Measurements from ENCODE around the gene FEN1.

FEN1 gene, protein sequence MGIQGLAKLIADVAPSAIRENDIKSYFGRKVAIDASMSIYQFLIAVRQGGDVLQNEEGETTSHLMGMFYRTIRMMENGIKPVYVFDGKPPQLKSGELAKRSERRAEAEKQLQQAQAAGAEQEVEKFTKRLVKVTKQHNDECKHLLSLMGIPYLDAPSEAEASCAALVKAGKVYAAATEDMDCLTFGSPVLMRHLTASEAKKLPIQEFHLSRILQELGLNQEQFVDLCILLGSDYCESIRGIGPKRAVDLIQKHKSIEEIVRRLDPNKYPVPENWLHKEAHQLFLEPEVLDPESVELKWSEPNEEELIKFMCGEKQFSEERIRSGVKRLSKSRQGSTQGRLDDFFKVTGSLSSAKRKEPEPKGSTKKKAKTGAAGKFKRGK

DNA sequence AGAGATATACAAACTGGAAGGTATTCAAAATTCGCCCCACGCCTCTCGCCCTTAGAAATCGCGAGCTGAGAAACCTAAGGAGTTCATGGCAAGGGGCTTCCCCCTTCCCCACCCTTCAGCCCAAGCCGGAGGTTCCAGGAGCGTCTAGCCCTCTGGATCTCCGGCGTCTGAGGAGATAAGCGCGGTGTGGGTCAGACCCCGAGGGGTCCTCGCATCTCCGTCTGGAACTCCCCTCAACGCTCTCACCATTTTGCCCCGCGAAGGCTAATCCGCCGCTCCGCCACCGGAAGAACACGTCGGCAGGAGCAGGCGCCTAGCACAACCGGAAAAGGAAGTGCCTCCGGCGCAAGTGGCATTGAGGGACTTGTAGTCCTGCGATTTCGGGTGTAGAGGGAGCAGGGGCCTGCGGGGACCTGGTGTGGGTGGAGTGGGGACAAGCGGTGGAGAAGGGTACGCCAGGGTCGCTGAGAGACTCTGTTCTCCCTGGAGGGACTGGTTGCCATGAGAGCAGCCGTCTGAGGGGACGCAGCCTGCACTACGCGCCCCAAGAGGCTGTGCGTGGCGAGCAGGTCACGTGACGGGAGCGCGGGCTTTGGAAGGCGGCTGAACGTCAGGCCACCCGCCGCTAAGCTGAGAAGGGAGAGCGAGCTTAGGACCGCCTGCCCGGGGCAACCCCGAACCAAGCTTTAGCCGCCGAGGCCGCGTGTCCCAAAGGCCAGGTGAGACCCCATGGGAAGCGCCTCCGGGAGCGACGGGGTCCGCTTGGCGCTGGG, at the start of gene FEN1, which contains the start of gene TMEM258:
Gene FEN1 (plus strand): TSS at position 602 of the 773 bp plus-strand sequence. CDS start 2,451 bp downstream, outside the sequence.
Gene TMEM258 (minus strand): TSS at position 290 of the 773 bp plus-strand sequence. CDS start 41 bp downstream, at position 249.
- intact Hi-C loops (cut with DNase I): loop anchor here (1.0 to 10.0 kb wide), 2 partner anchors 43 to 152 kb away; no protein-coding TSS in a partner anchor
- DNase-seq: peak; percentile 88 to 97 (median 94)

DNA sequence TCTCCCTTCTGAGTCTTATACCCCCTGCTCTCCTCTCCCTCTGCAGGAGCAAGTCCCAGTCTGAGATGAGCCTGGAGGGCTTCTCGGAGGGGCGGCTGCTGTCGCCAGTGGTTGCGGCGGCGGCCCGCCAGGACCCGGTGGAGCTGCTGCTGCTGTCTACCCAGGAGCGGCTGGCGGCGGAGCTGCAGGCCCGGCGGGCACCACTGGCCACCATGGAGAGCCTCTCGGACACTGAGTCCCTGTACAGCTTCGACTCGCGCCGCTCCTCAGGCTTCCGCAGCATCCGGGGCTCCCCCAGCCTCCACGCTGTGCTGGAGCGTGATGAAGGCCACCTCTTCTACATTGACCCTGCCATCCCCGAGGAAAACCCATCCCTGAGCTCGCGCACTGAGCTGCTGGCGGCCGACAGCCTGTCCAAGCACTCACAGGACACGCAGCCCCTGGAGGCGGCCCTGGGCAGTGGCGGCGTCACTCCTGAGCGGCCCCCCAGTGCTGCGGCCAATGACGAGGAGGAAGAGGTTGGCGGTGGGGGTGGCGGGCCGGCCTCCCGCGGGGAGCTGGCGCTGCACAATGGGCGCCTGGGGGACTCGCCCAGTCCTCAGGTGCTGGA, 49.1 kb upstream of the FEN1 start:
- no peak for DNase-seq
- intact Hi-C loops (cut with DNase I): no loop called here

DNA sequence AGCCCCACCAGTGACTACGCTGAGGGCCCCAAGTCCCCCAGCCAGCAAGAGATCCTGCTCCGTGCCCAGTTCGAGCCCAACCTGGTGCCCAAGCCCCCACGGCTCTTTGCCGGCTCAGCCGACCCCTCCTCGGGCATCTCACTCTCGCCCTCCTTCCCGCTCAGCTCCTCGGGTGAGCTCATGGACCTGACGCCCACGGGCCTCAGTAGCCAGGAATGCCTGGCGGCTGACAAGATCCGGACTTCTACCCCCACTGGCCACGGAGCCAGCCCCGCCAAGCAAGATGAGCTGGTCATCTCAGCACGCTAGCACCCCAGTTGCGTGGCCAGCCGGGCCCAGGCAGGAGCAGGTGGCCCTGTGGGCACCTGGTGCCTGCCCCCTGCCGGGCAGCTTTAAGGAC, 48.5 kb upstream of the FEN1 start:
- intact Hi-C loops (cut with DNase I): no loop called here
- no peak for DNase-seq

DNA sequence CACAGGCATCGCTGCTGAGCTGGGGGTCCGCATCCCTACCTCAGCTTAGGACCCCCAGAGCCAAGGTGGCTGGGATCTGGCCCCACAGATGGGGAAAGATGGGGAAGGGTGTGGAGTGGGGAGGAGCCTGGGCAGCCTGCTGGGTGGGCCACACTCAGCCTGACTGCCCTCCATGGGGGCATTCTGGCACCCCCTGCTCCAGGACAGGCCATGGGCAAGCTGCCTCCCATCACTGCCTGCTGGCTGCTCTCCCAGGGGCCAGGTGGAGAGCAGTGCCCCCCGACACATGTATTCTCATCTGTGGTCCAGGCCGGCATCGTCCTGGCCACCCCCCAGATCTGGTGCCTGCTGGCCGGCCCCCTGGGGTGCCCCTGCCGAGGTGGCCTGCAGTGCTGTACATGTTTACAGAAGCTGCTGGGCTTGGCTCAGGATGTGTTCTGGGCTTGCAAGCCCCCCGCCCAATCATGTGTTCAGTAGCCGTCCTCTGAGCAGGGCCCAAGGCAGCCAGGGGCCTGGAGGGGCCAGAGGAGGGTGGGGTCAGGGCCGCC, 48.0 kb upstream of the FEN1 start:
- intact Hi-C loops (cut with DNase I): loop anchor here (5.0 kb wide), 1 partner anchor 363 kb away; no protein-coding TSS in a partner anchor

DNA sequence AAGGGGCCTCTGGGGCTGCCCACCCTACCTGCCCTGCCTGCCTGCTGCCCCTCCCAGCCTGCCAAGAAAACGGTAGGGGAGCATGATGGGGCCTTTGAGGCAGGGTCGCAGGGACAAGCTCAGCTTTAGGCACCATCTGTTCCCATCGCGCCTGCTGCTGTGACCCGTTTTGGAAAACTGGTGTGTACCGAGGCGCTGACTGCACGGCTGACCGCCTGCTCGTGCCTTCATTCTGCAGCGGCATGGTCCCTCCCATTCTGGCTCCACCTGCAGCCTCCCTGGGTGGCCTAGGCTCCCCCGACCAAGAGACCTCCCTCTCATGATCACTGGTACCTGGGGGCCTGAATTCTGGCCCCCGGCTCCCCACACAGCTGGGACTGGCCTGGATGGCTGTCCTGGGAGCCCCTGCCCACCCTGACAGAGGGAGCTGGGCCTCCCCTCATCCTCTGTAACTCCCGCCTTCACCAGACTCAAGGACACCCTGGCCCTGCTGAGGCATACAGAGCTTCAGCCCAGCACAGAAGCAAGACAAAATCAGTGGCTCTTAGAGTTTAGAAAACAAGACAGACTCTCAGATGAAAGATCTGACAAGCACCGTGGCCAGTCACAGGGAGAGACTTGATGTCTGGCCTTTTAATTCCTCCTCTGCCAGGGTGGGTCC, 46.8 kb upstream of the FEN1 start:
- no peak for DNase-seq
- intact Hi-C loops (cut with DNase I): loop anchor here (5.0 kb wide), 1 partner anchor 361 kb away; no protein-coding TSS in a partner anchor

More for the DNA sequence above, 48.0 kb upstream of the FEN1 start:
- no peak for DNase-seq

DNA sequence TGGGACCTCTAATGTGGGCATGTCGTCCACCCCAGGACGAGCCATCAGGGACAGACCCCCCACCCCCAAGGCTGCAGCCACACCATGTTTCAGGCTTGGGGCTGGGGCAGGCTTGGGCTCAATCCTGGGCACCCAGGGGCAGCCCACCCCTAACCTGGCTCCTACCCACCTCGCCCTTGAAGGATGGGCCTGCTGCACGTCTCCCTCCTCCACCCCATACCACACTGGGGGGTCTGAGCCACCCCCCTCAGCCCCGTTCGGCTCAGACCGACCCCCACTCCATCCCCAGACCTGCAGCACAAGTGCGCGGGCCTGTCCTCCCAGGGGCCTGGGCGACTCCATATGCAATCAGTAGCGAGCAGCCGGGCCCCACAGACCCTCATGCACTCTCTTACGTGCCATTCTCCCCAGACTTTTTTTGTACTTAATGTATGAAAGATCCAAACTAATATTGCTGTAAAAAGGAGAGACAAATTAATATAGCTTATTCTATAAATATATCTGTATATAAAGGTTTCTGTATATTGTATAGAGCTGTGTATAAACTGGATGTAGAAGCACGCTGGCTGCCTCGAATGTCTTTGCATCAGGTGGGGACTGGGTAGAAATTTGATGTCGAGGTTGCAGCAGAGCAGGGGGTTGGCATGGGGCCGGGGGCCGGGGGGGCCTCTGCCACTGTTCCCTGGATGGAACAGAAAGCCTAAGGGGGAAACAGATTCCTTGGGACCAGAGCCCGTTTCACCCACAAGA, 46.1 kb upstream of the FEN1 start:
- no peak for DNase-seq
- intact Hi-C loops (cut with DNase I): loop anchor here (5.0 kb wide), 1 partner anchor 361 kb away; no protein-coding TSS in a partner anchor

DNA sequence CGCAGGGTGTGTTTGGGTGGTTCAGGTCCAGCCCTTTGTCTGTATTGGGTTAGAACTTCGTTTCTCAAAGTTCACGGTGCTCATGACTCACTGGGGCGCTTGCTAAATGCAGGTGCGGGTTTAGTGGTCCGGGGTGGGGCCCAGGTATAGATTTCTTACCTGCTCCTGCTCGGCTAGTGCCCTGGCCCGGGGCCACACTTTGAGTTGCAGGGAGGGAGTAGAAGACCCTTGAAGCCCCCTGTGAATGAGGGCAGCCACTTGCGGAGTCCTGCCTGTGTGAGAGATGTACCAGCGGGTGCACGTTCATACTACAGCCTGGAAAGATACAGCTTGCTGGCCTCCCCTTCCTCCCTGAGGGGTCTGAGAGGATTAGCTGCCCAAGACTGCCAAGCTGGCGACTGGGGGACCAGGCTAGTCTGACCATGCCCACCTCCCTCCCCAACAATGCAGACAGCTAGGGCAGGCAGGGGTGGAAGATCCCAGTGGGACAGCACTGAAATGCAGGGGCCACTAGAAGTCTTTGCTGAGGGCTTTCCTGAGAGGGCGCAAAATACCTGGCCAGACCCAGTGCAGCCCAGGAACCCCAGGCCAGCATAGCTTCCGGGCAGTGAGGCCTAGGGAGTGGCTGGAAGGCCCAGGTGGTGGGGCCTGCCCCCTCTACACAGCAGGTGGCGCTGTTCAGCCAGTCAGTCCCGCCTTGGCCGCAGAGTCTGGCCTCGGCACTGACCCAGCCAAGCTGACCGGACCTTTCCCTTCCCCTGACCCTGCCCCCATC, 45.3 kb upstream of the FEN1 start:
- peak; percentile 73 to 97 (median 90) for DNase-seq
- intact Hi-C loops (cut with DNase I): loop anchor here (5.0 kb wide), 1 partner anchor 360 kb away; no protein-coding TSS in a partner anchor

DNA sequence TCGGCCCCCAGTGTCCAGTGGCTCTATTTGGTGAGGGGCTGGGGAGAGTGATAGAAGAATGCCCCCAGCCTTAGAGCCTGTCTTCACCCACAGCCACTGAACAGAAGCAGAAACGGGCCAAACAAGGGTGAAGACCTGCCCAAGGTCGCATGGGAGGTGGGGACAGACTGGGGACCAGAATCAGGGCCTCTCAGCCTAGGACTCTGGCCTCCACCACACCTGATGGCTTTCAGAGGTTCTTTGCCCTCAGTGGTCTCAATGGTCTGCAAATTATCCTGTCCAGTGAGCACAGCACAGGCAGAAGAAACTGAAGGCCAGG, 44.8 kb upstream of the FEN1 start:
- DNase-seq: no peak
- intact Hi-C loops (cut with DNase I): loop anchor here (5.0 kb wide), 1 partner anchor 359 kb away; no protein-coding TSS in a partner anchor

DNA sequence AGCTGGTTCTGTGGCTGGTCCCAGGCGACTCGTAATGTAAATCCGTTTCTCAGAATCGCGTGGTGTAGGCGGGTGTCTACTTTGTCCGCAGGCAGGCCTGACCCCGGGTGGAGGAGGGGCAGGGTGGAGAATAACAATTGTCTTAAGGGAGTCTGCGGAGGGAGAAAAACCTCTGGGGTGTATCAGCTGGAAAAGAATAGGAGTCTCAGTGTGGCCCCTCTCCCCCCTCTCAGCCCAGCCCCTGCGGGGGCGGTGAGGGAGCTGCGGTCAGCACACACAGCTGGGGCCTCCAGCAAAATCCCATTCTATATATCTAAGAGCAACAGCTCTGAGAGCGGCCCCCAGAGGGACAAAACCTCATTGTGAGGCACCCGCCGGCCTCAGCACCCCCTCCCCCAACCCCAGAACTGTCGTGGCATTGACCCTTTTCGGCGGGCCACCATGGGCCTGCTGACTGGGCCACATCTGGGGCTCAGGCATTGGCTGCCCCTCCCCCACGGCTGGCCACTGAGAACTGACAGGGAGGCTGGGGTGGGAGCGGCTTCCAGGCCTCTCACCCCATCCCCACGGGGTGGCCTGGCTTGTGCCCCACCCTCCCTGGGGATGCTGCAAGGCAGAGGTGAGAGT, 43.0 kb upstream of the FEN1 start:
- peak; percentile 81 to 98 (median 95) for DNase-seq
- intact Hi-C loops (cut with DNase I): loop anchor here (1.0 to 5.0 kb wide), 2 partner anchors 43 to 358 kb away; partner anchors contain the start of genes FEN1 and TMEM258

DNA sequence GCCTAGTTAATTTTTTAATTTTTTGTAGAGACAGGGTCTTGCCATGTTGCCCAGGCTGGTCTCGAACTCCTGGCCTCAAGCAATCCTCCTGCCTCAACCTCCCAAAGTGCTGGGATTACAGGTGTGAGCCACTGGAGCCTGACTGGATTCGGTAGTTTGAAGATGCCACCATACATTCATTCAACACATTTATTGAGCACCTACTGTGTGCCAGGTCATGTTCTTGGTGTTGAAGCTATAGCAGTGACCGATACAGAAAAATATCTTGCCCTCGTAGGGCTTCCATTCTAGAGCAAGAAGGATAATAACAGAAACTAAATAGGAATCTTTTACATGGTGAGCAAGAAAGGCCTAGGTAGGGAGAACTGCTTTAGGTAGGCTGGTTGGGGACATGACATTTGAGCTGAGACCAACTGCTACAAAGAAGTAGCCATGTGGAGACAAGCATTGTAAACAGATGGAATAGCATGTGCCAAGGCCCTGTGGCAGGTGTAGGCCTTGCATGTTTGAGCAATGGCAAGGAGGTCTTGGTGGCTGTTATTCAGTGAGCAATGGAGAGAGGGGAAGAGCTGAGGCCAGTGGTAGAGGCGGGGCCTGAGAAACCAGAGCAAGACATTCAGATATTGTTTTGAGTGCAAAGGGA, 42.0 kb upstream of the FEN1 start:
- intact Hi-C loops (cut with DNase I): no loop called here
- DNase-seq: no peak

DNA sequence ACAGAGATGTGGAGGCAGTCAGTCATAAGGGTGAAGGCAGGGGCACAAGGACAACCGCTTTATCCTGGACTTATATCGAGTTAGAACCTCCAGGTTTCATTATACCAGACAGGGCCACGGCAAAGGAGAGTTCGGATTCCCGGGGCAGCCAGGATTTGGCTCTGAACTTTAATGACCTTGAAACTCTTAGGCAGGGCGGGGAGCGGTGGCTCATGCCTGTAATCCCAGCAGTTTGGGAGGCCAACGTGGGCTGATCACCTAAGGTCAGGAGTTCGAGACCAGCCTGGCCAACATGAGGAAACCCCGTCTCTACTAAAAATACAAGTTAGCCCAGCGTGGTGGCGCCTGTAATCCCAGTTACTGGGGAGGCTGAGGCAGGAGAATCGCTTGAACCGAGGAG, 41.3 kb upstream of the FEN1 start:
- intact Hi-C loops (cut with DNase I): no loop called here
- no peak for DNase-seq

DNA sequence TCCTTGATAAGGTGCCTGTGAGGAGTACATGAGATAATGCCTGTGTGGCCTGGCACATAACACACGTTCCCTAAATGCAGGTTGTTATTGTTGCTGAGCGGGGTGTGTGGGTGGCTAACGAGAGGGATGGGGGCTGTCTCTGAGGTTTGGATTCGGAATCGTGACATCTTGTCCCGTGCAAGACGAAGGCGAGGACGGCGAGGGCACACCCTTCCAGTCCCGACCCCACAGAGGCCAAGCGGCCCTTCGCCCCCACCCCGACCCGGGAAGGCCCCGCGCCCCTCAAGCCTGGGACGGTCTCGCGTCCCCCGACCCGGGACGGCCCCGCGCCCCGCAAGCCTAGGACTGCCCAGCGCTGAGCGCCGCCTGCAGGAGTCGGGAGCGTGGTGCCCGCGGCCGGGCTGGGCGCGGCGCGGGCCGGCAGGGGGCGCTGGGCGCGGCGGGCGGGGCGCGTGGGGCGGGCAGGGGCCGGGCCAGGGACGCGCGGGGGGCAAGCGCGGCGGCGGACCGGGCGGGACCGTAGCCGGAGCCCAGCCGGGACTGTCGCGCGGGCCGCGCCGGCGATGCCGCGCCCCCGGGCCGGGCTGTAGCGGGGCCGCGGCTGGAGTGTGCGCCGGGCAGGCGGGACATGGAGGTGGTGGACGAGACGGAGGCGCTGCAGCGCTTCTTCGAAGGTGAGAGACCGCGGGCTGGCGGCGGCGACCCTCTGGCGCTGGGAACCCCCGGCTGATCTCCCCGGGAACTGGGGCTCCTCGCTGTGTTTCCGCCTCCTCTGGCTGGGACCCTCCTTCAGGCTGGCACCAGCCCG, 40.4 kb upstream of the FEN1 start, which contains the start of gene MYRF:
Gene MYRF (plus strand): TSS at position 520 of the 808 bp plus-strand sequence. CDS start 109 bp downstream, at position 629.
- peak in 38 of 42 donors; percentile 45 to 90 (median 78) for DNase-seq
- intact Hi-C loops (cut with DNase I): no loop called here

DNA sequence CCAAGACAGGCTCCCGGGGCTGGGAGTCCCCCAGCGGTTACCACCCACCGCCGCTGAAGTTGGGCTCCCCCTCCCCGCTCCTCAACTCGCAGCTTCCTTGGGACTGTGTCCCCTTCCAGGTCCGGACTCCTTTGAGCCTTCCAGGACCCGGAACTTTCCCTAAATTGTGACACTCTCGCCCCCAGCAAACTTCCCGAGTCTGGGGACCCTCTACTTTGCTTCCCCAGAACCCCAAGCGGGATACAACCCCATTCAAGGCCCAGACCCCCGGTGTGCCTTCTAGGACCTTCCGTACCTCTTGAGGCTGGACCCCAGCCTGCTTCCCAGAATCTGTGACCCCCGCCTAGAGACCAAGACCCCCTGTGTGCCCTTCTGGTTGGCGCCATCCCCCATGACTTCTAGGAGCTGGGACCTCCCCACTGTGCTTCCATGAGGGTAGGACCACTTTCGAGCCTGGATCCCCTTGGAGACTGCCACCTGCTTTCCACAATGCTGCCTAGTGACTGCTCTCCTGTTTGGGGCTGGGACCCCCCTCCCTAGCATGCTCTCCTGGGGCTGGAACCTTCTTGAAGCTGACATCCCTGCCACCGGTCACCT, 39.7 kb upstream of the FEN1 start:
- no peak for DNase-seq
- intact Hi-C loops (cut with DNase I): no loop called here

DNA sequence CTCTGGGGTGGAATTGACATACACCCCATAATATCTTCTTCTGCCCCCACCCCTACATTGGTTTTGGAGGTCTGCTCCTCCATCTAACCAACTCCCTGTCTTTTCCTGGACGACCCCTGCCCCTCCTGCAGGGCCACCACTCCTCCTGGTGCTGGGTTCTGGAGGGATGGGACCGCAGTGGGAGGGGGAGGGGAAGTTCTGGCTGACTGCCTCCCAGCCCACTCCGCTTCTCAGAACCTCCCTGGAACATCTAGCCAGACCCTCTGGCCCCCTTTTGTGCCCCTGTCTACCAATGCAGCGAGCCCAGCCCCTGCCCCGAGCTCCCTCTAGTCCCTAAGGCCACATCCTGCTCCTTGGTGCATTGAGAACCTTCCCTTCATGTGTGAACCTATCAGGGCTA, 39.0 kb upstream of the FEN1 start:
- peak in 1 of 42 donors; percentile 62 for DNase-seq
- intact Hi-C loops (cut with DNase I): no loop called here

Measured in head of caudate nucleus (tissue), 42 donors.